Astrocyte of the spinal cord (primary cell): ENCODE results near the gene DMWD.

Experiments
- DNase-seq: peaks from one replicate; pipeline ENCODE4 v3.0.0; 2011; ENCODE audit warnings: low read depth, low spot score
- H3K4me3 ChIP-seq: 2 replicates; pipeline ENCODE4 v1.5.1; 2011; ENCODE audit warnings: low read depth, mild to moderate bottlenecking, low read length, moderate library complexity
- CTCF ChIP-seq: IDR thresholded peaks from 2 replicates; pipeline ENCODE4 v1.5.1; 2012; ENCODE audit warnings: low read depth, mild to moderate bottlenecking, low read length, inconsistent platforms
- in situ Hi-C: cut with HindIII; loops from 2 replicates; pipeline ENCODE4 v1.10.0; 2017; ENCODE audit warnings: low sequenced_read_pairs

Gene DMWD

GRCh38 chr19:45739498-45740439, 52.9 kb downstream of the DMWD start:
- in situ Hi-C loops, result no loop called here
- no peak for TF ChIP-seq CTCF
- no peak for DNase-seq
- no peak overlapping the region for H3K4me3 ChIP-seq

GRCh38 chr19:45733160-45733810, 59.4 kb downstream of the DMWD start, which contains the start of gene MEIOSIN:
MEIOSIN (plus strand) TSS chr19:45733439; CDS start chr19:45735377, 1,938 bp downstream.
- H3K4me3 ChIP-seq, result no peak within 1 kb of the TSS
- TF ChIP-seq CTCF, result no peak
- no peak for DNase-seq
- in situ Hi-C loops, result no loop called here
